Measurements from ENCODE around the gene PDE4A.
"Not testable (repeated sequence)": the region's sequence is repeated elsewhere in the genome, so short reads cannot be mapped to it uniquely, and the experiment has no call there.

PDE4A gene

DNA sequence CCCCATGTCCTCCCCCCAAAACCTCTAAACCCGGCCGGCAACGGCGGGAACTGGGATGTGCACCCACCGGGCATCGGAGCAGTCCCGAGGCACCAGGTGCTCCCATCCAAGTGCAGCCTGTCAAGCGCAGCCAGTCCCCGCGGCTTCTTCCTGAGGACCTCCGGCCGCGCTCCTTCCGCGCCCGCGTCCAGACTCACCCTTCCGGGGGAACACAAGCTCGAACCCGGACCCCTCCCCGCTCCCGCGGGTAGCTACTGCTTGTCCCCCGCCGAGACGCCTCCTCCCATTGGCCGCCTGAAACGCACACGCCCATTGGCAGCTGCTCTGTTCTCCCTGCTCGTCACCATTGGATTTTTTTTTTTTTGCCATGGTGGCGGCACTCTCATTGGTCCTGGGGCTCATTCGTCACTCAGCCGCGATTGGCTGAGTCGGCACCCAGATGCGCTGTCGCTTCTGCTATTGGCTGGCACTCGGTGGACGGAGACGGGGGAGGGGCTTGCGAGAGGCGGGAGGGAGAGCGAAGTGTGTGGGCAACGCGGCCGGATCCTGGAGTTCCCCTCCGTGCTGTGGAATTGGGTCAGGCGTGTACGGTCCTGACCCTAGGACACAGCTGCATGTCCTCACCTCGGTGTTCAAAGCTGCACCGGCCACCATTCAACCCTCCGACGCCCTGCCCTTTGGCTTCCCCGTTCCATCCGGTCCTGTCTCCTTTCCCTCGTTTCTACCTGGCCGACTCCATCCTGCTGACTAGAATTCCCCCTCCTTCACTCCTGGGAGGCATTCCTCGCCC is 39.8 kb upstream of the PDE4A start, which contains the start of gene TYK2:
Gene TYK2 (minus strand): TSS at position 260 of the 790 bp plus-strand sequence. CDS start 2,166 bp downstream, outside the sequence.
- TF ChIP-seq FOXK2 (IDR thresholded peaks at IDR 0.05): no peak
- 0 out of 2 replicates have a peak, but pooled peaks have one; percentile 79 for TF ChIP-seq HDGF (IDR thresholded peaks at IDR 0.05; ENCODE audit: borderline replicate concordance)
- no peak for TF ChIP-seq TARDBP (IDR thresholded peaks at IDR 0.05)
- TF ChIP-seq CTBP1 (IDR thresholded peaks at IDR 0.05; ENCODE audit: borderline replicate concordance): no peak
- no peak for TF ChIP-seq ELF4 (IDR thresholded peaks at IDR 0.05)
- no peak for TF ChIP-seq FOXA1 (IDR thresholded peaks at IDR 0.05)
- no peak for TF ChIP-seq SUZ12 (IDR thresholded peaks at IDR 0.05)
- no peak for TF ChIP-seq FOXM1 (IDR thresholded peaks at IDR 0.05; ENCODE audit: borderline replicate concordance)
- TF ChIP-seq ZNF384 (IDR thresholded peaks at IDR 0.05): peak; percentile 100
- no peak for TF ChIP-seq BHLHE40 (IDR thresholded peaks at IDR 0.05; ENCODE audit: borderline replicate concordance)
- TF ChIP-seq NFRKB (IDR thresholded peaks at IDR 0.05): no peak
- no peak for TF ChIP-seq LEF1 (IDR thresholded peaks at IDR 0.05; ENCODE audit: borderline replicate concordance)
- TF ChIP-seq L3MBTL2 (conservative IDR thresholded peaks at IDR 0.05): peak; percentile 94
- TF ChIP-seq ARNT (IDR thresholded peaks at IDR 0.05): no peak
- TF ChIP-seq, protein P1, sequence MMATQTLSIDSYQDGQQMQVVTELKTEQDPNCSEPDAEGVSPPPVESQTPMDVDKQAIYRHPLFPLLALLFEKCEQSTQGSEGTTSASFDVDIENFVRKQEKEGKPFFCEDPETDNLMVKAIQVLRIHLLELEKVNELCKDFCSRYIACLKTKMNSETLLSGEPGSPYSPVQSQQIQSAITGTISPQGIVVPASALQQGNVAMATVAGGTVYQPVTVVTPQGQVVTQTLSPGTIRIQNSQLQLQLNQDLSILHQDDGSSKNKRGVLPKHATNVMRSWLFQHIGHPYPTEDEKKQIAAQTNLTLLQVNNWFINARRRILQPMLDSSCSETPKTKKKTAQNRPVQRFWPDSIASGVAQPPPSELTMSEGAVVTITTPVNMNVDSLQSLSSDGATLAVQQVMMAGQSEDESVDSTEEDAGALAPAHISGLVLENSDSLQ (IDR thresholded peaks at IDR 0.05): peak; percentile 69
- TF ChIP-seq SP1 (IDR thresholded peaks at IDR 0.05): no peak
- ChIA-PET CTCF (interaction anchor here (0.5 to 1.9 kb wide), 7 partner anchors 8 to 122 kb away, joined by 3 to 11 read pairs (median 4); partner anchors contain the start of genes CDC37 and FDX2), POLR2A (interaction anchor here (0.6 to 2.2 kb wide), 29 partner anchors 8 to 186 kb away, joined by 3 to 23 read pairs (median 4); partner anchors contain the start of genes CDC37, DNMT1, ICAM1 and ICAM4)
- peak; percentile 99 for DNase-seq (ENCODE audit: extremely low spot score)

DNA sequence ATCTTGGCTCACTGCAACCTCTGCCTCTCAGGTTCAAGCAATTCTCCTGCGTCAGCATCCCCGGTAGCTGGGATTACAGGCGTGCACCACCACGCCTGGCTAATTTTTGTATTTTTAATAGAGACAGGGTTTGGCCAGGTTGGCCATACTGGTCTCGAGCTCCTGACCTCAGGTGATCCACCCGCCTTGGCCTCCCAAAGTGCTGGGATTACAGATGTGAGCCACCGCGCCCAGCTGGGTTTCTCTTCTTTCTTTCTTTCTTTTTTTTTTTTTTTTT is 37.2 kb upstream of the PDE4A start:
- POLR2A ChIA-PET: interaction anchor here (0.8 to 1.2 kb wide), 2 partner anchors 49 to 115 kb away, joined by 3 to 6 read pairs; no protein-coding TSS in a partner anchor
- not testable (repeated sequence) for DNase-seq (ENCODE audit: extremely low spot score)
- CTCF ChIA-PET: interaction anchor here (0.6 kb wide), 1 partner anchor 129 kb away, joined by 3 read pairs; no protein-coding TSS in a partner anchor

DNA sequence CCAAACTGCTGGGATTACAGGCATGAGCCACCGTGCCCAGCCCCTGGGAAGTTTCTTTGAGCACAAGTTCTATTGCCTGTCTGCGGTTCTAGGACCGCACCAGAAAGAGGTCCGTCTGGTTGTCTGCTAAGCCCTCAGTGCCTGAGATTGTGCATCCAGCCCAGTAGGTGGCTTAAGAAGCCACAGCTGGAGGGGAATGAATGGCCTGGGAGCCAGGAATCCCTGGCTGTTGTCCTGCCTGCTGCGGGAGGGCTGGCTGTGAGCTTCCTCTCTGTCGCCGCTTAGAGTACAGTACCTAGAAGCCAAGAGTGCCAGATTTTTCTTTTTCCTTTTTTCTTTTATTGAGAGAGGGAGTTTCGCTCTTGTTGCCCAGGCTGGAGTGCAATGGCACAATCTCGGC is 35.8 kb upstream of the PDE4A start:
- ChIA-PET CTCF (interaction anchor here (1.4 to 1.5 kb wide), 2 partner anchors 115 to 126 kb away, joined by 3 to 5 read pairs; no protein-coding TSS in a partner anchor), POLR2A (no interaction called here)
- DNase-seq (ENCODE audit: extremely low spot score): no peak
- no peak for TF ChIP-seq FOXM1 (IDR thresholded peaks at IDR 0.05; ENCODE audit: borderline replicate concordance)
- TF ChIP-seq ARNT (IDR thresholded peaks at IDR 0.05): no peak
- no peak for TF ChIP-seq CTBP1 (IDR thresholded peaks at IDR 0.05; ENCODE audit: borderline replicate concordance)
- TF ChIP-seq, protein P1 (IDR thresholded peaks at IDR 0.05): no peak
- TF ChIP-seq FOXA1 (IDR thresholded peaks at IDR 0.05): no peak
- no peak for TF ChIP-seq ELF4 (IDR thresholded peaks at IDR 0.05)
- TF ChIP-seq NFRKB (IDR thresholded peaks at IDR 0.05): no peak
- TF ChIP-seq SP1 (IDR thresholded peaks at IDR 0.05): no peak
- TF ChIP-seq LEF1 (IDR thresholded peaks at IDR 0.05; ENCODE audit: borderline replicate concordance): no peak
- TF ChIP-seq ZNF384 (IDR thresholded peaks at IDR 0.05): no peak
- TF ChIP-seq FOXK2 (IDR thresholded peaks at IDR 0.05): no peak
- no peak for TF ChIP-seq TARDBP (IDR thresholded peaks at IDR 0.05)
- TF ChIP-seq L3MBTL2 (conservative IDR thresholded peaks at IDR 0.05): no peak
- no peak for TF ChIP-seq BHLHE40 (IDR thresholded peaks at IDR 0.05; ENCODE audit: borderline replicate concordance)

DNA sequence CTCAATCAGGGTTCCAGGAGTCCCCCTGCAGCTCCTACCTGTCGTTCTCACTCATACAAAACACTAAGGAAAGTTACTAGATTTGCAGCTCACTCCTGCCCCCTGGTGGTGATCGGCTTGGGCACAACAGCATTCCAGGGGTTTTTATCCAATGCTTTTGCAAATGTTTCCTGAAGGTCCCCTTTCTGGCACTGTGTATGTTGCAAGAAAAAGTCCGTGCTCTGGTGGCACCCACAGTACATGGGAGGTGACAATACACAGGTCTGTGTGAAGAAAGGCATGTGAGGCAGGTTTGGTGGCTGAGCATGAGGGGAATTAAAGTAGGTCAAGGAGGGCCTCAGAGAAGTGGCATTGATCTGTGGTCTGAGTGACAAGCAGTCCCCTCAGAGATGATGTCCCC is 31.4 kb upstream of the PDE4A start:
- POLR2A ChIA-PET: interaction anchor here (0.7 to 1.2 kb wide), 4 partner anchors 8 to 130 kb away, joined by 3 to 10 read pairs (median 4); partner anchors contain the start of gene TYK2
- TF ChIP-seq CTBP1 (IDR thresholded peaks at IDR 0.05; ENCODE audit: borderline replicate concordance) (no peak), ELF4 (IDR thresholded peaks at IDR 0.05) (0 out of 2 replicates have a peak, but pooled peaks have one; percentile 16), ZNF384 (IDR thresholded peaks at IDR 0.05) (no peak), ARNT (IDR thresholded peaks at IDR 0.05) (no peak), FOXM1 (IDR thresholded peaks at IDR 0.05; ENCODE audit: borderline replicate concordance) (no peak)
- CTCF ChIA-PET: interaction anchor here (0.5 to 2.8 kb wide), 21 partner anchors 8 to 190 kb away, joined by 3 to 48 read pairs (median 4); partner anchors contain the start of genes ICAM1, ICAM4, ICAM5 and RAVER1
- peak; percentile 70 for DNase-seq (ENCODE audit: extremely low spot score)

DNA sequence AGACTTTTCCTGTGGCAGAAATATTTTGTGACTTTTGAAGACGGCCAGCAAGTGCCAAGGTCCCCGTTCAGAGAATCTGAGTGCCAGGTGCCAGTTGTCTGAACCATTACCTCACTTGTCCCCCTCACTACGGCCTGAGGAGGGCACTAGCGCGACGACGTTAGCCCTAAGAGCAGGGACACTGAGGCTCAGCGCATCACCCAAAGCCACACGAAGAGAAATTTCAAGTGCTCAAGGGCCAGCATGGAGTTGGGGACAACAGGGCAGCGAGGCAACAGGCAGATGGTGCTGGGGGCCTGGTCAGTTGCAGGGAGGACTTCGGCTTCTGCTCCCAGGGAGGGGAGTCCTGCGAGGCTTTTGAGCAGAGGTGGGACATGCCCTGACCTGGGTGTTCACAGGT is 30.5 kb upstream of the PDE4A start:
- POLR2A ChIA-PET: no interaction called here
- TF ChIP-seq BHLHE40 (IDR thresholded peaks at IDR 0.05; ENCODE audit: borderline replicate concordance): no peak
- no peak for TF ChIP-seq SUZ12 (IDR thresholded peaks at IDR 0.05)
- TF ChIP-seq ARNT (IDR thresholded peaks at IDR 0.05): no peak
- TF ChIP-seq LEF1 (IDR thresholded peaks at IDR 0.05; ENCODE audit: borderline replicate concordance): no peak
- TF ChIP-seq, protein P1 (IDR thresholded peaks at IDR 0.05): no peak
- no peak for TF ChIP-seq L3MBTL2 (conservative IDR thresholded peaks at IDR 0.05)
- TF ChIP-seq NFRKB (IDR thresholded peaks at IDR 0.05): no peak
- no peak for TF ChIP-seq ELF4 (IDR thresholded peaks at IDR 0.05)
- TF ChIP-seq TARDBP (IDR thresholded peaks at IDR 0.05): no peak
- no peak for TF ChIP-seq FOXM1 (IDR thresholded peaks at IDR 0.05; ENCODE audit: borderline replicate concordance)
- no peak for TF ChIP-seq FOXK2 (IDR thresholded peaks at IDR 0.05)
- TF ChIP-seq SP1 (IDR thresholded peaks at IDR 0.05): no peak
- DNase-seq (ENCODE audit: extremely low spot score): no peak
- CTCF ChIA-PET: interaction anchor here (0.6 to 2.8 kb wide), 8 partner anchors 10 to 131 kb away, joined by 3 to 48 read pairs (median 8); partner anchors contain the start of genes ICAM1 and TYK2

Measured in HEK293T (cell line).